SK-N-SH (cell line): ENCODE results near the gene ADRA1B. TPM values are rescaled to one million over a fixed set of nuclear protein-coding genes. Genes with fewer than 3 reads are reported as not detected.
A peak's percentile ranks its signal among the peaks of the same experiment; 100 is the strongest.

ENCODE experiments used
- CTCF ChIA-PET: fragments of 300-600, 350-600 bp; formaldehyde crosslinking; extraction: SDS; loops from one replicate; lab custom pipeline; 2021; lab: Yijun Ruan, JAX
- POLR2A ChIA-PET: fragments of 350-600 bp; sonication (Branson Sonifier 250); formaldehyde crosslinking; extraction: SDS; loops from one replicate; lab custom pipeline; 2020; ENCODE audit warnings: antibody characterized with exemption, inconsistent platforms; lab: Yijun Ruan, JAX
- DNase-seq: peaks from one replicate; pipeline ENCODE4 v3.0.0; 2012
- H2AFZ ChIP-seq: fragments of 200-600 bp; sonication (generic); 2 replicates; pipeline ENCODE4 v1.8.1; 2016; ENCODE audit warnings: antibody characterized with exemption, mild to moderate bottlenecking, low read depth
- H3F3A ChIP-seq: fragments of 200-600 bp; sonication (generic); replicated peaks from 2 replicates; pipeline ENCODE3; 2016; ENCODE audit warnings: antibody characterized with exemption, mild to moderate bottlenecking; ENCODE audit not compliant: insufficient read depth
- H3K27ac ChIP-seq, 2 experiments: fragments of 200-500 bp in 1 of 2; fragments of 200-600 bp in 1 of 2; sonication (Bioruptor generic) in 1 of 2; sonication (generic), shearing (Covaris generic) in 1 of 2; 2 replicates each; pipeline versions ENCODE4 v1.5.1 to v1.6.1; 2014 to 2016; ENCODE audit warnings: low read depth in 2 of 2, inconsistent platforms in 1 of 2, low read length in 1 of 2, mild to moderate bottlenecking in 1 of 2, mixed read lengths in 1 of 2
- H3K27me3 ChIP-seq: fragments of 200-600 bp; sonication (generic), shearing (Covaris generic); 2 replicates; pipeline ENCODE4 v1.6.1; 2016; ENCODE audit warnings: mixed run types; ENCODE audit not compliant: insufficient read depth
- H3K36me3 ChIP-seq, 2 experiments: fragments of 200-500 bp in 1 of 2; fragments of 200-600 bp in 1 of 2; sonication (Bioruptor generic) in 1 of 2; sonication (generic) in 1 of 2; replicated peaks in 1 of 2; 2 replicates each; pipeline versions ENCODE3 to v1.5.1; 2014 to 2016; ENCODE audit warnings: low read length in 1 of 2, mild to moderate bottlenecking in 1 of 2; ENCODE audit not compliant: insufficient read depth in 2 of 2, control insufficient read depth in 1 of 2
- H3K4me1 ChIP-seq, 2 experiments: fragments of 200-500 bp in 1 of 2; fragments of 200-600 bp in 1 of 2; sonication (Bioruptor generic) in 1 of 2; sonication (generic), shearing (Covaris generic) in 1 of 2; 2 replicates each; pipeline versions ENCODE4 v1.5.1 to v1.6.1; 2014 to 2016; ENCODE audit warnings: low read depth in 1 of 2, low read length in 1 of 2, mixed run types in 1 of 2; ENCODE audit not compliant: insufficient read depth in 2 of 2, control insufficient read depth in 1 of 2
- H3K4me2 ChIP-seq: fragments of 200-600 bp; sonication (generic), shearing (Covaris generic); 2 replicates; pipeline ENCODE4 v1.6.1; 2017; ENCODE audit warnings: mixed run types
- H3K4me3 ChIP-seq, 2 experiments: fragments of 200-500 bp in 1 of 2; fragments of 200-600 bp in 1 of 2; sonication (Bioruptor generic) in 1 of 2; sonication (generic), shearing (Covaris generic) in 1 of 2; 2 replicates each; pipeline versions ENCODE4 v1.5.1 to v1.8.1; 2014 to 2016; ENCODE audit warnings: low read depth in 2 of 2, inconsistent platforms in 1 of 2, low read length in 1 of 2, mild to moderate bottlenecking in 1 of 2, mixed read lengths in 1 of 2, moderate library complexity in 1 of 2
- H3K79me2 ChIP-seq: fragments of 200-600 bp; sonication (generic); 2 replicates; pipeline ENCODE4 v1.8.1; 2017; ENCODE audit warnings: mild to moderate bottlenecking; ENCODE audit not compliant: insufficient read depth
- H3K9ac ChIP-seq: fragments of 200-600 bp; sonication (generic); 2 replicates; pipeline ENCODE4 v1.6.1; 2017; ENCODE audit warnings: mixed run types
- H3K9me2 ChIP-seq: fragments of 200-600 bp; sonication (generic); 2 replicates; pipeline ENCODE4 v1.6.1; 2017; ENCODE audit warnings: mixed run types
- H3K9me3 ChIP-seq: fragments of 200-600 bp; sonication (generic); 2 replicates; pipeline ENCODE4 v1.6.1; 2017; ENCODE audit warnings: mixed run types, mild to moderate bottlenecking, moderate library complexity
- H4K20me1 ChIP-seq: fragments of 200-600 bp; sonication (generic); 2 replicates; pipeline ENCODE4 v1.6.1; 2017; ENCODE audit warnings: mild to moderate bottlenecking, mixed run types; ENCODE audit not compliant: insufficient read depth
- CHD2 ChIP-seq: fragments of 150-350 bp; IDR thresholded peaks from 2 replicates; pipeline ENCODE4 v1.6.1; 2018; ENCODE audit warnings: low read length; ENCODE audit not compliant: partially characterized antibody
- GATA2 ChIP-seq: sonication (generic); formaldehyde crosslinking; IDR thresholded peaks from 2 replicates; pipeline ENCODE4 v1.5.0; 2020; ENCODE audit warnings: mild to moderate bottlenecking, missing genetic modification reagents
- RAD21 ChIP-seq: IDR thresholded peaks from 2 replicates; pipeline ENCODE4 v1.6.1; 2012; ENCODE audit warnings: mild to moderate bottlenecking, low read length
- SMC3 ChIP-seq: IDR thresholded peaks from 2 replicates; pipeline ENCODE4 v1.6.1; 2012; ENCODE audit warnings: low read depth, low read length, improper control_type of control experiment
- WGBS: methylation state at CpG from one replicate; pipeline ENCODE4 v1.1.6; 2017; ENCODE audit warnings: low lambda C conversion rate; 5-methylcytosine and 5-hydroxymethylcytosine counted together
- polyA plus RNA-seq, 3 experiments: library from polyadenylated mRNA; depleted of rRNA; stranded (reverse); fragments of >200 nt; gene quantifications; 2 replicates each; pipeline ENCODE4 v1.2.3, GENCODE V29; 2012
- small RNA-seq, 7 experiments: library from RNA; depleted of rRNA; stranded (forward); fragments of <200 nt; gene quantifications; one replicate each; pipeline ENCODE3, GENCODE V24; 2012
- TF ChIP-seq, protein P1 (sequence below): IDR thresholded peaks from 2 replicates; pipeline ENCODE4 v1.4.0; 2012; ENCODE audit warnings: low read depth
- TF ChIP-seq, protein P2 (sequence below): fragments of 200-600 bp; sonication (generic); IDR thresholded peaks from 2 replicates; pipeline ENCODE4 v1.6.1; 2017; ENCODE audit warnings: antibody characterized with exemption, mild to moderate bottlenecking, moderate library complexity

The ADRA1B gene
- polyA plus RNA-seq, 1 of the 3 experiments (the other 2 are of a cell fraction), result 2.2 TPM

DNA sequence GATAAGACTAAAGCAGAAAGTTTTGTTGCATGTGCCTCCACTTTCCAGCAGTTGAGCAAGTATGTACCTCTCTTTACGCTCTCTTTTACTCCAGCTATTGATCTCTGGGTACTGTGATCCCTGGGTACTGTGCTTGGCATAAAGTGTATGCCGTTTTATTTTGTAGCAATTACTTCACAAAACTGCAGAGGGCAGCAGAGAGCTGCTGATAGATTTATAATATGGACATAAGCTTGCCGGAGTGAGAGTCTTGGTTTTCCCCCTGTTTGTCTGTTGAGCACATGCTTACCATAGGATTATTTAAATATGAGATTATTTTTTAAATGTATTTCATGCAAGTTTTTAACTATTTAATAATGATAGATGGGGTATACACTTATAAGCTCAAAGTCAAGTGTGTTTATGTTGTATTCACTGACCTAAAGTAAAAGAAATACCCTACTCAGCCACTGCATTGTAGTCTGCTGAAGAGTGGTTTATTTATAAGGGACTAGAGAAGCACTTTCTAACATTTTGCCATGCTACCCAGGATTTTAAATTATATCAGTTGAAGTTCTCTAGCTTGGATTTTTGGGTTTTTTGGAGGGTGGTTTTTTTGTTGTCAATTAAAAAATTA, 105.7 kb downstream of the ADRA1B start:
- no peaks in the 10 kb centered on the region for H3K9me3 ChIP-seq
- H2AFZ ChIP-seq, result no peak overlapping the region
- H3K9ac ChIP-seq, result no peak overlapping the region
- H3K79me2 ChIP-seq, result peaks cover 52% of the 10 kb centered on the region
- no peak overlapping the region for H3K27ac ChIP-seq
- TF ChIP-seq RAD21 (peak; percentile 88), GATA2 (CRISPR knock-in tag) (no peak), CHD2 (no peak), SMC3 (peak; percentile 71)
- TF ChIP-seq, protein P1, sequence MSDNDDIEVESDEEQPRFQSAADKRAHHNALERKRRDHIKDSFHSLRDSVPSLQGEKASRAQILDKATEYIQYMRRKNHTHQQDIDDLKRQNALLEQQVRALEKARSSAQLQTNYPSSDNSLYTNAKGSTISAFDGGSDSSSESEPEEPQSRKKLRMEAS, result no peak
- TF ChIP-seq, protein P2, sequence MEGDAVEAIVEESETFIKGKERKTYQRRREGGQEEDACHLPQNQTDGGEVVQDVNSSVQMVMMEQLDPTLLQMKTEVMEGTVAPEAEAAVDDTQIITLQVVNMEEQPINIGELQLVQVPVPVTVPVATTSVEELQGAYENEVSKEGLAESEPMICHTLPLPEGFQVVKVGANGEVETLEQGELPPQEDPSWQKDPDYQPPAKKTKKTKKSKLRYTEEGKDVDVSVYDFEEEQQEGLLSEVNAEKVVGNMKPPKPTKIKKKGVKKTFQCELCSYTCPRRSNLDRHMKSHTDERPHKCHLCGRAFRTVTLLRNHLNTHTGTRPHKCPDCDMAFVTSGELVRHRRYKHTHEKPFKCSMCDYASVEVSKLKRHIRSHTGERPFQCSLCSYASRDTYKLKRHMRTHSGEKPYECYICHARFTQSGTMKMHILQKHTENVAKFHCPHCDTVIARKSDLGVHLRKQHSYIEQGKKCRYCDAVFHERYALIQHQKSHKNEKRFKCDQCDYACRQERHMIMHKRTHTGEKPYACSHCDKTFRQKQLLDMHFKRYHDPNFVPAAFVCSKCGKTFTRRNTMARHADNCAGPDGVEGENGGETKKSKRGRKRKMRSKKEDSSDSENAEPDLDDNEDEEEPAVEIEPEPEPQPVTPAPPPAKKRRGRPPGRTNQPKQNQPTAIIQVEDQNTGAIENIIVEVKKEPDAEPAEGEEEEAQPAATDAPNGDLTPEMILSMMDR, result peak; percentile 83
- ChIA-PET CTCF (interaction anchor here (0.7 to 5.6 kb wide), 68 partner anchors 8 to 417 kb away, joined by 3 to 99 read pairs (median 4); partner anchors contain the start of genes C1QTNF2, FAM200C and TTC1), POLR2A (no interaction called here)
- 8% methylated on average over 3 of the region's 3 CpGs for WGBS
- H3K27me3 ChIP-seq, result no peaks in the 10 kb centered on the region
- no peaks in the 10 kb centered on the region for H4K20me1 ChIP-seq
- no peaks in the 10 kb centered on the region for H3K9me2 ChIP-seq
- H3K4me1 ChIP-seq, result peaks cover 0 to 3% of the 10 kb centered on the region in 2 experiments; a peak in 2 of 4 replicates
- H3K4me3 ChIP-seq, result no peak overlapping the region
- peaks cover 26 to 43% of the 10 kb centered on the region in 2 experiments for H3K36me3 ChIP-seq
- H3K4me2 ChIP-seq, result no peak overlapping the region
- H3F3A ChIP-seq, result peaks cover 13% of the 10 kb centered on the region
- DNase-seq, result peak; percentile 58

Small RNA genes within 50 kb of the gene (small RNA-seq; reads per million reads assigned to genes)
- gene RF00019, result 0 reads per million in 7 experiments

Other genes with a start within 250 kb of the ADRA1B start
- 37.0 and 42.1 TPM in 2 replicates for gene TTC1, start 92.7 kb downstream of the ADRA1B start, polyA plus RNA-seq (2012; rRNA removed)
- gene PWWP2A, start 203.0 kb downstream of the ADRA1B start, polyA plus RNA-seq (2012; rRNA removed), result 5.7 and 6.4 TPM in 2 replicates